SH-SY5Y (cell line): ENCODE measurements around the gene TYW3.

Source experiments
- GATA2 ChIP-seq: IDR thresholded peaks from 2 replicates; pipeline ENCODE4 v1.6.1; 2011; ENCODE audit warnings: mild to moderate bottlenecking, low read depth, low read length
- GATA3 ChIP-seq: IDR thresholded peaks from 2 replicates; pipeline ENCODE4 v1.6.1; 2011; ENCODE audit warnings: low read depth, mild to moderate bottlenecking, low read length, moderate library complexity

DNA sequence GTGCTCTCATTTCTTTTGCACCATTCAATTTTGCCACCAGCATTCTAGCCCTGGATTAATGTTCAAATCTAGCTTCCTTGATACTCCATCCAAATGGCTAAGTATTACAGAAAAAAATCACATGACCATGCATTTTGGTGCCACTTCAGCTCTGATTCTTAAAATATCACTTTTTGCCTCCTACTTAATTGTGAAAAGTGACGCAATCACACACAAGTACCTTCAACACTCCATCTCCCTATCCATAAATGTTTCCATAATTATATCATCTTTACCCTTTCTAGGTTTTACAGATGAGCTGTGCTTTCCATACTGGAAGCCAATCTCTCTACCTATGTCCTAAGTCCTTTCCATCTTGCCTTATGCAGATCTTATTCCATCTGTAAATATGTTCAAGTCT is 16.1 kb upstream of the TYW3 start:
- TF ChIP-seq GATA2 (no peak), GATA3 (no peak)
